ENCODE measurements around the gene DRC1.

DRC1 gene

GRCh38 chr2:26494891-26495290 is 93.2 kb downstream of the DRC1 start:
- DNase-seq, result no peak

GRCh38 chr2:26495705-26496297 is 94.1 kb downstream of the DRC1 start:
- no peak for DNase-seq

- no peak for DNase-seq
Measured at GRCh38 chr2:26500406-26500805, 98.7 kb downstream of the DRC1 start.

- peak; percentile 56 for DNase-seq
Measured at GRCh38 chr2:26503231-26503880, 101.6 kb downstream of the DRC1 start.

GRCh38 chr2:26504002-26504401 is 102.3 kb downstream of the DRC1 start:
- DNase-seq, result no peak

- no peak for DNase-seq
Measured at GRCh38 chr2:26506279-26506678, 104.6 kb downstream of the DRC1 start.

All from NCI-H345 (cell line).